Stimulated activated CD8-positive, alpha-beta memory T cell treated with anti-CD3 and anti-CD28 coated beads, Interleukin-12 subunit alpha, Interleukin-12 subunit beta, amount 100 ng/mL, for 24 hours (primary cell): ENCODE results near the gene CAMTA1.

Experiments
- DNase-seq: peaks from one replicate; pipeline ENCODE4 v3.0.0-alpha.2; 2020; ENCODE audit errors: extremely low read depth

The CAMTA1 gene

GRCh38 chr1:6924891-6925290 is 139.6 kb downstream of the CAMTA1 start:
- no peak for DNase-seq

- DNase-seq, result no peak
Observed at GRCh38 chr1:6927626-6928025, 142.4 kb downstream of the CAMTA1 start.

GRCh38 chr1:6928106-6928885 is 143.0 kb downstream of the CAMTA1 start:
- DNase-seq, result no peak

- DNase-seq, result no peak
Observed at GRCh38 chr1:6930732-6931300, 145.6 kb downstream of the CAMTA1 start.

- no peak for DNase-seq
Observed at GRCh38 chr1:6935361-6935883, 150.2 kb downstream of the CAMTA1 start.

- DNase-seq, result no peak
Observed at GRCh38 chr1:6935911-6936690, 150.8 kb downstream of the CAMTA1 start.

GRCh38 chr1:6937048-6937447 is 151.8 kb downstream of the CAMTA1 start:
- no peak for DNase-seq

- DNase-seq, result no peak
Observed at GRCh38 chr1:6939363-6939762, 154.1 kb downstream of the CAMTA1 start.

- no peak for DNase-seq
Observed at GRCh38 chr1:6941786-6942185, 156.5 kb downstream of the CAMTA1 start.

- DNase-seq, result no peak
Observed at GRCh38 chr1:6942990-6943389, 157.7 kb downstream of the CAMTA1 start.

GRCh38 chr1:6944434-6944833 is 159.2 kb downstream of the CAMTA1 start:
- no peak for DNase-seq

GRCh38 chr1:6947952-6948351 is 162.7 kb downstream of the CAMTA1 start:
- no peak for DNase-seq

- DNase-seq, result no peak
Observed at GRCh38 chr1:6948416-6948815, 163.2 kb downstream of the CAMTA1 start.

GRCh38 chr1:6948861-6949260 is 163.6 kb downstream of the CAMTA1 start:
- DNase-seq, result no peak

- DNase-seq, result no peak
Observed at GRCh38 chr1:6950001-6950765, 164.9 kb downstream of the CAMTA1 start.

- no peak for DNase-seq
Observed at GRCh38 chr1:6951536-6951935, 166.3 kb downstream of the CAMTA1 start.

GRCh38 chr1:6953216-6953615 is 168.0 kb downstream of the CAMTA1 start:
- DNase-seq, result no peak

GRCh38 chr1:6953907-6954364 is 168.7 kb downstream of the CAMTA1 start:
- no peak for DNase-seq

GRCh38 chr1:6954591-6954990 is 169.3 kb downstream of the CAMTA1 start:
- no peak for DNase-seq

- DNase-seq, result no peak
Observed at GRCh38 chr1:6955357-6956094, 170.3 kb downstream of the CAMTA1 start.
